Choroid plexus epithelial cell (primary cell): ENCODE measurements around the gene SLC22A3.

Experiments used
- DNase-seq: peaks from one replicate; pipeline ENCODE4 v3.0.0-alpha.2; 2010; ENCODE audit warnings: low read depth
- H3K4me3 ChIP-seq: 2 replicates; pipeline ENCODE4 v1.5.1; 2011; ENCODE audit warnings: low read depth, mild to moderate bottlenecking, control low read depth, low read length, moderate library complexity
- CTCF ChIP-seq: conservative IDR thresholded peaks from 2 replicates; pipeline ENCODE4 v1.5.1; 2011; ENCODE audit warnings: low read depth, mild to moderate bottlenecking, control low read depth, inconsistent platforms, low read length, moderate library complexity

SLC22A3 gene

GRCh38 chr6:160357088-160357487 lies 8.9 kb downstream of the SLC22A3 start:
- no peak overlapping the region for H3K4me3 ChIP-seq
- DNase-seq, result no peak
- TF ChIP-seq CTCF, result no peak

GRCh38 chr6:160358225-160359119 lies 10.3 kb downstream of the SLC22A3 start:
- no peak overlapping the region for H3K4me3 ChIP-seq
- DNase-seq, result no peak
- no peak for TF ChIP-seq CTCF

- TF ChIP-seq CTCF, result no peak
- DNase-seq, result no peak
- H3K4me3 ChIP-seq, result no peak overlapping the region
These were observed 12.8 kb downstream of the SLC22A3 start for GRCh38 chr6:160360955-160361354.

GRCh38 chr6:160362556-160362955 lies 14.4 kb downstream of the SLC22A3 start:
- no peak for TF ChIP-seq CTCF
- DNase-seq, result no peak

GRCh38 chr6:160363016-160363996 lies 15.1 kb downstream of the SLC22A3 start:
- no peak for DNase-seq
- TF ChIP-seq CTCF, result no peak
- no peak overlapping the region for H3K4me3 ChIP-seq

More at GRCh38 chr6:160362556-160362955, 14.4 kb downstream of the SLC22A3 start:
- no peak overlapping the region for H3K4me3 ChIP-seq

- no peak for DNase-seq
- H3K4me3 ChIP-seq, result no peak overlapping the region
- no peak for TF ChIP-seq CTCF
These were observed 16.9 kb downstream of the SLC22A3 start for GRCh38 chr6:160365117-160365516.
